ENCODE data around the gene HMBS. TPM values are rescaled to one million over a fixed set of nuclear protein-coding genes. Genes with fewer than 3 reads are reported as not detected.

Gene HMBS
- total and polyA plus RNA-seq, 2 experiments from 2014 or later: 101 to 107 TPM

- no peak for TF ChIP-seq REST (IDR thresholded peaks at IDR 0.05; ENCODE audit: unreplicated experiment)
- TF ChIP-seq EZH2phosphoT487 (IDR thresholded peaks at IDR 0.05; ENCODE audit: unreplicated experiment): no peak
- TF ChIP-seq, protein P1, sequence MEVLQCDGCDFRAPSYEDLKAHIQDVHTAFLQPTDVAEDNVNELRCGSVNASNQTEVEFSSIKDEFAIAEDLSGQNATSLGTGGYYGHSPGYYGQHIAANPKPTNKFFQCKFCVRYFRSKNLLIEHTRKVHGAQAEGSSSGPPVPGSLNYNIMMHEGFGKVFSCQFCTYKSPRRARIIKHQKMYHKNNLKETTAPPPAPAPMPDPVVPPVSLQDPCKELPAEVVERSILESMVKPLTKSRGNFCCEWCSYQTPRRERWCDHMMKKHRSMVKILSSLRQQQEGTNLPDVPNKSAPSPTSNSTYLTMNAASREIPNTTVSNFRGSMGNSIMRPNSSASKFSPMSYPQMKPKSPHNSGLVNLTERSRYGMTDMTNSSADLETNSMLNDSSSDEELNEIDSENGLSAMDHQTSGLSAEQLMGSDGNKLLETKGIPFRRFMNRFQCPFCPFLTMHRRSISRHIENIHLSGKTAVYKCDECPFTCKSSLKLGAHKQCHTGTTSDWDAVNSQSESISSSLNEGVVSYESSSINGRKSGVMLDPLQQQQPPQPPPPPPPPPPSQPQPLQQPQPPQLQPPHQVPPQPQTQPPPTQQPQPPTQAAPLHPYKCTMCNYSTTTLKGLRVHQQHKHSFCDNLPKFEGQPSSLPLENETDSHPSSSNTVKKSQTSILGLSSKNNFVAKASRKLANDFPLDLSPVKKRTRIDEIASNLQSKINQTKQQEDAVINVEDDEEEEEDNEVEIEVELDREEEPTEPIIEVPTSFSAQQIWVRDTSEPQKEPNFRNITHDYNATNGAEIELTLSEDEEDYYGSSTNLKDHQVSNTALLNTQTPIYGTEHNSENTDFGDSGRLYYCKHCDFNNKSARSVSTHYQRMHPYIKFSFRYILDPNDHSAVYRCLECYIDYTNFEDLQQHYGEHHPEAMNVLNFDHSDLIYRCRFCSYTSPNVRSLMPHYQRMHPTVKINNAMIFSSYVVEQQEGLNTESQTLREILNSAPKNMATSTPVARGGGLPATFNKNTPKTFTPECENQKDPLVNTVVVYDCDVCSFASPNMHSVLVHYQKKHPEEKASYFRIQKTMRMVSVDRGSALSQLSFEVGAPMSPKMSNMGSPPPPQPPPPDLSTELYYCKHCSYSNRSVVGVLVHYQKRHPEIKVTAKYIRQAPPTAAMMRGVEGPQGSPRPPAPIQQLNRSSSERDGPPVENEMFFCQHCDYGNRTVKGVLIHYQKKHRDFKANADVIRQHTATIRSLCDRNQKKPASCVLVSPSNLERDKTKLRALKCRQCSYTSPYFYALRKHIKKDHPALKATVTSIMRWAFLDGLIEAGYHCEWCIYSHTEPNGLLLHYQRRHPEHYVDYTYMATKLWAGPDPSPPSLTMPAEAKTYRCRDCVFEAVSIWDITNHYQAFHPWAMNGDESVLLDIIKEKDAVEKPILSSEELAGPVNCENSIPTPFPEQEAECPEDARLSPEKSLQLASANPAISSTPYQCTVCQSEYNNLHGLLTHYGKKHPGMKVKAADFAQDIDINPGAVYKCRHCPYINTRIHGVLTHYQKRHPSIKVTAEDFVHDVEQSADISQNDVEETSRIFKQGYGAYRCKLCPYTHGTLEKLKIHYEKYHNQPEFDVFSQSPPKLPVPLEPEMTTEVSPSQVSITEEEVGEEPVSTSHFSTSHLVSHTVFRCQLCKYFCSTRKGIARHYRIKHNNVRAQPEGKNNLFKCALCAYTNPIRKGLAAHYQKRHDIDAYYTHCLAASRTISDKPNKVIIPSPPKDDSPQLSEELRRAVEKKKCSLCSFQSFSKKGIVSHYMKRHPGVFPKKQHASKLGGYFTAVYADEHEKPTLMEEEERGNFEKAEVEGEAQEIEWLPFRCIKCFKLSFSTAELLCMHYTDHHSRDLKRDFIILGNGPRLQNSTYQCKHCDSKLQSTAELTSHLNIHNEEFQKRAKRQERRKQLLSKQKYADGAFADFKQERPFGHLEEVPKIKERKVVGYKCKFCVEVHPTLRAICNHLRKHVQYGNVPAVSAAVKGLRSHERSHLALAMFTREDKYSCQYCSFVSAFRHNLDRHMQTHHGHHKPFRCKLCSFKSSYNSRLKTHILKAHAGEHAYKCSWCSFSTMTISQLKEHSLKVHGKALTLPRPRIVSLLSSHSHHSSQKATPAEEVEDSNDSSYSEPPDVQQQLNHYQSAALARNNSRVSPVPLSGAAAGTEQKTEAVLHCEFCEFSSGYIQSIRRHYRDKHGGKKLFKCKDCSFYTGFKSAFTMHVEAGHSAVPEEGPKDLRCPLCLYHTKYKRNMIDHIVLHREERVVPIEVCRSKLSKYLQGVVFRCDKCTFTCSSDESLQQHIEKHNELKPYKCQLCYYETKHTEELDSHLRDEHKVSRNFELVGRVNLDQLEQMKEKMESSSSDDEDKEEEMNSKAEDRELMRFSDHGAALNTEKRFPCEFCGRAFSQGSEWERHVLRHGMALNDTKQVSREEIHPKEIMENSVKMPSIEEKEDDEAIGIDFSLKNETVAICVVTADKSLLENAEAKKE (CRISPR knock-in tag; IDR thresholded peaks at IDR 0.05): no peak
Observed at GRCh38 chr11:119111361-119111925, 26.8 kb downstream of the HMBS start (continued).

DNA sequence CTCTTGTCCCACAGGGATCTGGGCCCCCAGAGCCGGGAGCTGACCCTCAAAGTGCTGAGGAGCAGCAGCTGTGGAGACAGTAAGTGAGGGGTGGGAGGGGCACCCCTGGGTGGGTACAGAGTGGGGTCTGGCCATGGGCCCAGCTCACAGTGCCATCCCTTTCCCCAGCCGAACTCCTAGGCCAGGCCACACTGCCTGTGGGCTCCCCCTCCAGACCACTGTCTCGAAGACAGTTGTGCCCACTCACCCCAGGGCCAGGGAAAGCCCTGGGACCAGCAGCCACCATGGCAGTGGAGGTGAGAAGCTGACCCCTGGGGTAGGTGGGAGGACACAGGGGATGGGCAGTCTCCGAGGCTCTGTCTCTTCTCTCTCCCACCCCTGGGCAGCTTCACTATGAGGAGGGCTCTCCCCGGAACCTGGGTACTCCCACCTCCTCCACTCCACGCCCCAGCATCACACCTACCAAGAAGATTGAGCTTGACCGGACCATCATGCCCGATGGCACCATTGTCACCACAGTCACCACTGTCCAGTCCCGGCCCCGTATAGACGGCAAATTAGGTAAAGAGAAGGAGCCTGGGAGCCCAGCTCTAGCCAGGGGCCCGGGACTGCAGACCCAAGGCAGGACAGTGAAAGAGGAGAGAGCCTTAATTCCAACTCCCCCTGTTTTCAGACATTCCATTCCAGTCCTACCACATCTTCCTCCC, 27.8 kb downstream of the HMBS start:
- no peak overlapping the region for H3K27ac Mint-ChIP-seq
- no peaks in the 10 kb centered on the region for H3K36me3 ChIP-seq (ENCODE audit: insufficient read depth)
- TF ChIP-seq, protein P1 (CRISPR knock-in tag; IDR thresholded peaks at IDR 0.05): no peak
- TF ChIP-seq EZH2phosphoT487 (IDR thresholded peaks at IDR 0.05; ENCODE audit: unreplicated experiment): no peak

More for the DNA sequence above, 27.8 kb downstream of the HMBS start:
- H3K4me1 ChIP-seq (ENCODE audit: insufficient read depth): peaks cover 15% of the 10 kb centered on the region
- no peak overlapping the region for H3K4me3 ChIP-seq
- H3K27me3 ChIP-seq (ENCODE audit: insufficient read depth): peaks cover 20% of the 10 kb centered on the region
- H2AFZ ChIP-seq: no peak overlapping the region
- H3K36me3 Mint-ChIP-seq (ENCODE audit: low read depth): no peaks in the 10 kb centered on the region; the same call in 2 of the 3 replicates
- no peak for ATAC-seq
- no peak overlapping the region for H3K4me2 ChIP-seq
- 0 out of 2 replicates have a peak, but pooled peaks cover 5% of the 10 kb centered on the region for H3F3A ChIP-seq (replicated peaks; ENCODE audit: low read depth)
- no peaks in the 10 kb centered on the region for H4K20me1 ChIP-seq (replicated peaks; ENCODE audit: insufficient read depth)
- H3K27me3 Mint-ChIP-seq (ENCODE audit: insufficient read depth, low read depth, poor library complexity): peaks cover 16% of the 10 kb centered on the region
- no peak for DNase-seq (ENCODE audit: low spot score)
- H3K9me2 ChIP-seq (ENCODE audit: insufficient read depth): no peaks in the 10 kb centered on the region
- H3K4me1 Mint-ChIP-seq: peaks cover 14% of the 10 kb centered on the region
- no peak overlapping the region for H3K27ac ChIP-seq (ENCODE audit: low read depth)
- H3K79me2 ChIP-seq (replicated peaks; ENCODE audit: insufficient read depth): no peaks in the 10 kb centered on the region
- H3K4me3 Mint-ChIP-seq: no peak overlapping the region
- no peaks in the 10 kb centered on the region for H3K9me3 Mint-ChIP-seq

Measured in GM23338 (cell line).